Activated CD4-positive, CD25-positive, alpha-beta regulatory T cell treated with anti-CD3 and anti-CD28 coated beads, Interleukin-2, amount 50 U/mL, for 72 hours (primary cell): Measurements from ENCODE around the gene MATCAP1.

Experiments used
- DNase-seq: peaks from one replicate; pipeline ENCODE4 v3.0.0; 2021

Gene MATCAP1

GRCh38 chr16:67183627-67184452 is at the start of gene MATCAP1:
Gene MATCAP1, minus strand, starts transcription at chr16:67183963. Its CDS starts 3,353 bp downstream, at chr16:67180610.
- peak; percentile 92 for DNase-seq

DNA sequence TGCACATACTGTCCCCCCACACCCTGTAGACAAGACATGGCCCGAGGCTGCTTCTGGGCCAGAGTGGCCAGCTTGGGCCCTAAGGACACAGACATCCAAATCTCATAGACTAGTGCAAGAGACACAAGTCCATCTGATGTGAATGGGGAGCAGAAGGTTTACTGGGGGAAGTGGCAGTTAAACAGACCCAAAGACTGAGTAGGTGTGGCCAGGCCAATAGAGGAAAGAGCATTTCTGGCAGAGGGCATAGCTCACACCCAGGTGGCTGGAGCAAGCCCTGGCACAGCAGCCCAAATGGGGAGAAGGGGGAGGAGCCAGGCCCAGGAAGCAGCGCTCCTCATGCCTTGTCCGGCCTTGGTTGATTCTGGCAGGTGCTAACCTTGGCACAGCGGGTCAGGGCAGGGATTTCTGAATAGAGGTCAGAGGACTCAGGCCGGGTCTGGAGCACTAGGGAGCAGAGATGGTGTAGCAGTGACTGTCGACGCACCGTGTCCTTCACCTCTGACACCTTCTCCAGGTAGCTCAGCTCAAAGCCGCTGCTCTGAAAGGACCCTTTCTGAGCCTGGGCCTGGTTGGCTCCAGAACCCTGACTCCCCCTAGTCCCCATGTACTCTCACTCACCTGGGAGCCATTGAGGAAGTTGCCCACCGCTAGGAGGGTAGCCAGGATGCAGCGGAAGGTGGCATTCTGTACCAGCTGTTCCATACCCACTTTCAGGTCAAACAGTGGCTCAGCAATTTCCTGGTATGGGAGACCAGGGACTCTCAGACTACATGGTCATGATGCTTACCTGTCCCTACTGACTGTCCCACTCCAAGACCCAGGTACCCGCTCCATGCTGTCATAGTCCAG is 47.3 kb upstream of the MATCAP1 start:
- no peak for DNase-seq

DNA sequence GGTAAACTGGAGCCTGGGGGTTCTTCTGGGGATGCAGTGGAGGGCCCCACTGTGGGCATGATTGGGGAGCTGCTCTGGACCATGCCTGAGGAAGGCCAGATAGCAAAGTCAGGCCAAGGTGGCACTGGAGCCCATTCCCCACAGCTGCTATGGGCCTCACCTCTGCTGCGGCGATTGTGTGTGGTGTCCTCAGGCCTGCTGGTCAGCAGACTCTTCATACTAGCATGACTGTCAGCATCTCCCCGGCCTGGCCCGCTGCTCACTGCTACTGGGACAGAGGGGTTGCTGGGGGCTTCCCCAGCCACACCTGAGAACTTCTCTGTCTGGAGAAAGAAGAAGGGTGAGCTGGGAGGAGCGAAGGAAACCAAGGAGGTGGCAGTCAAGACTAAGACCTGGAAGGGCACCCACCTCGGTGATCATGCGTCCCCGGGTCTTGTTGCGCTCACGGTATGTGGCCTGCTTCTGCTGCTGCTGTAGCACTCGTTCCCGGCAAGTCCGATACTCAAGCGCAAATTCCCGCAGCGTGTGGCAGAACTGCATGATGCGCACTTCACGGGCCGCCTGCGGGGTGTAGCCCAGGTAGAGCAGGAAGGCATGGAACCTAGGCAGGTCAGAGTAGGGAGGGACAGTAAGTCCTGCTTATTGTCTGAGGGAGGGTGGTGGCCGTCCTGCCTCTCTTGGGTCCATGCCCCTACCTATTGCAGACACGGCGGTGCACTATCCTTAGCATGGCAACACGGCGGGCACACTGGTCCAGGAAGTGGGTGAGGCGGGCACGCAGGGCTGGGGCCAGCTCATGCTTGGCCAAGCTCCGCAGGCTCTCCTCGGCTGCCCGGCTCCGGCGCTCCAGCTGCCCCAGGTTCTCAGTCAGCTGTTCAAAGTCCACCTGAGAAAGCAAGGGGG is 46.4 kb upstream of the MATCAP1 start:
- DNase-seq = no peak

GRCh38 chr16:67228905-67229304 is 45.1 kb upstream of the MATCAP1 start:
- DNase-seq = no peak

GRCh38 chr16:67228034-67228785 is 44.4 kb upstream of the MATCAP1 start:
- no peak for DNase-seq

DNA sequence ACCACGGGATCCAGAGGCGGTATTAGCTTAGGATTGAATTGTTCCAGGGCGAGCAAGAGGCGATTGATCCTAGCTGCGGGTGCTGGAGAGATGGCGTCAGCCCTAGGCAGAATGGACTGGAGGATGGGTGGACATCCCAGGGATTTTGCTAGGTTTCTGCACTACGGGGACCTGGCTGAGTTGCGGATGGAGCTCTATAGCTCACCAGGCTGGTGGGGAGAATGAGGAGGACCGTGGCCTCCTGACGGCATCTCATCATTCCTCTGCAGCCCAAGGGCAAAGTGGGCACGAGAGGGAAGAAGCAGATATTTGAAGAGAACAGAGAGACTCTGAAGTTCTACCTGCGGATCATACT is 43.8 kb upstream of the MATCAP1 start:
- no peak for DNase-seq

DNA sequence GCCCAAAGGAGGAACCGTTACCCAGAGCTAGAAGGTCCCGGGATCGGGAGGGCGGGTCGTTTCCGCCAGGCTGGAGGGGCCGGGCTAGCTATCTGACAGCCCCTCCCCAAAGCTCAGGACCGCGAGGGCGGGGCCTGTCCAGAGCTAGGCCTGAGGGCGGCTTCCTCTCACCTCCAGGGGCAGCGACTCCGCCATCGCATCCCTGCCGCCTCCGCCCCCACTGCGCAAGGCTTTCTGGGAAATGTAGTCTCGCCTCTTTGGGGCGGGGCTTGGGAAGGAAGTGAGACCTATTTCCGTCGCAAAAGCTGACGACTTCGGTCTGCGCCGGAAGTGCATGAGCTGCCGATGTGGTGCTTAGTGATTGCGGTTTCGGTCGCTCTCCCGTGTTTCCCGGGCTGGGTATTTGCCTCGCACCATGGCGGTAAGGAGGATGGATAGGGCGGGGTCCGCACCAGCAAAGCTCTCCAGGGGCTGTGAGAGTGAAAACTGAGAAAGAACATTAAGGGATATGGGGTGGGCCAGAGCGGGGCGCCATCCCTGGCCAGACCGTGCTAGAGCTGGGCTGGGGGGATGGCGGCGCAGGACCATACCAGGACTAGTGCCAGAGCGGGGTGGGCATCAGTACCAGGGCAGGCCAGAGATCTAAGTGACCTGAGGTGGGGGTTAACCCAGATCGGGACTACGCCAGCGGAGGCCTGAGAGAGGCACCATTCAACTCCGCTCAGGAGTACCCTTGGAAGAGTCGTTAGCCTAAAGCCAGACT is 43.2 kb upstream of the MATCAP1 start, which contains the start of gene TMEM208:
Gene TMEM208, plus strand, starts transcription at position 327 of the 763 bp plus-strand sequence. Its CDS starts 89 bp downstream, at position 416.
- DNase-seq = peak; percentile 97

GRCh38 chr16:67226295-67226803 is 42.6 kb upstream of the MATCAP1 start:
- no peak for DNase-seq

GRCh38 chr16:67223992-67224391 is 40.2 kb upstream of the MATCAP1 start:
- no peak for DNase-seq

- DNase-seq = no peak
Measured at GRCh38 chr16:67216612-67217490, 33.1 kb upstream of the MATCAP1 start.

GRCh38 chr16:67215706-67216105 is 31.9 kb upstream of the MATCAP1 start:
- DNase-seq = no peak

DNA sequence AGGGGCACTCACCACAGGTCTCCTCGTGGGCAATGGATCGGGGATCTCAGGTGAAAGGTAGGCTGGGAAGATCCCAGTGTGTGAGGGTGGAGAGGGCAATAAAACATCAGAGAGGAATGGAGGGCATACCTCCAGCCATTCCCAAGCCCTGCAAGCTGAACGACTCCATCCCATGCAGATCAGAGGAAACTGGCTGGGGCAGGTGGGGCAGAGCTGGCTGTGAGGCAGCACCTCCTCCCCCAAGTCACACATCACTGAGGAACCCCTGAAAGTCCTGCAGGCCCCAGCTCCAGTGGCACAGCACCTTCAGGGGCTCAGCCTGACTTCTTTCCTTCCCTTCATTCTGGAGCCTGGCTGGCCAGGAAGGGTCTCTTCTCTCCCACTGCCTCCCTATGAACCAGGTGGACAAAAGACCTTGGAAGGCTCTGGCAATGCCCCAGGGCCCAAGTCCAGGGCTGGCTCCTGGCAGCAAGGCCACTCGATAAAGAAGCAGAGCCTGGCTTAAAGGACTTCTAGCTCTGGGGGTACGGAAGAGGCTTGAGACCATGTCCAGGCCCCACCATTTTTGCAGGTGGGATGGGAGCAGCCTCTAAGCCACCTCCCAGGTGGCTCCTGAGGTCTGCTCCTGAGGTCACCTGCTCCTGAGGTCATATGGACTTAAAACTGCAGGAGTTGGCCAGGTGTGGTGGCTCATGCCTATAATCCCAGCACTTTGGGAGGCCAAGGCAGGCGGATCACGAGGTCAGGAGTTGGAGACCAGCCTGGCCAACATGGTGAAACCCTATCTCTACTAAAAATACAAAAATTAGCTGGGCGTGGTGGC is 29.6 kb upstream of the MATCAP1 start:
- no peak for DNase-seq

DNA sequence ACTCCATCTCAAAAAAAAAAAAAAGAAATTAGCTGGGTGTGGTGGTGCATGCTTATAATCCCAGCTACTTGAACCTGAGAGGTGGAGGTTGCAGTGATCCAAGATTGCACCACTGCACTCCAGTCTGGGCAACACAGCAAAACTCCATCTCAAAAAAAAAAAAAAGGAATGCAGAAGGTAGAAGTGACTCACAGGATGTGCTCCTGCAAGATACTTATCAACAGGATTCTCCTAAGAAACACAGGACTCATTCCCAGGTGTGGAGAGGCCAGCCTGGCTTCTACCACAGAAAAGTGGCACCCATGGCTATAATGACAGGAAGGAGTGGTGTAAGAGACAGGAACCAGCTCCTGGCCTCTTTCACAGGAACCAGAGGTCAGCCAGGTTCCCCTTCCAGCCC is 29.0 kb upstream of the MATCAP1 start:
- DNase-seq = no peak

DNA sequence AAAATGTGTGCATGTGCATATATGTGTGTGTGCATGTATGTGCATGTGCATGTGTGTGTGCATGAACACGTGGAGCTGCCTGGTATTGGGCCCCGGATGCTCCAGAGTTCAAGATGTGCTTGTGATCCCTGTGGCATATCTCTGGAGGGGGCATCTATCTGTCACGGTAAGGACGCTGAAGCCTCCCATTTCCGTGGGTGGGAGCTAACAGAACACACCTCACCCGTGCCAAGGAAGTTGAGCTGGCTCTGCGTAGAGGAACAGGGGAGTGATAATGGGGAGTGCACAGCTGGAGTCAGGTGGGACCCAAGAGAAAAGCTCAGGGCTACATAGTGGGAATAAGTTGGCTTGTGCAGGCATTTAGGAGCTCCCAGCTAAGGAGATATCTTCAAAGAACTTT is 27.9 kb upstream of the MATCAP1 start:
- no peak for DNase-seq

DNA sequence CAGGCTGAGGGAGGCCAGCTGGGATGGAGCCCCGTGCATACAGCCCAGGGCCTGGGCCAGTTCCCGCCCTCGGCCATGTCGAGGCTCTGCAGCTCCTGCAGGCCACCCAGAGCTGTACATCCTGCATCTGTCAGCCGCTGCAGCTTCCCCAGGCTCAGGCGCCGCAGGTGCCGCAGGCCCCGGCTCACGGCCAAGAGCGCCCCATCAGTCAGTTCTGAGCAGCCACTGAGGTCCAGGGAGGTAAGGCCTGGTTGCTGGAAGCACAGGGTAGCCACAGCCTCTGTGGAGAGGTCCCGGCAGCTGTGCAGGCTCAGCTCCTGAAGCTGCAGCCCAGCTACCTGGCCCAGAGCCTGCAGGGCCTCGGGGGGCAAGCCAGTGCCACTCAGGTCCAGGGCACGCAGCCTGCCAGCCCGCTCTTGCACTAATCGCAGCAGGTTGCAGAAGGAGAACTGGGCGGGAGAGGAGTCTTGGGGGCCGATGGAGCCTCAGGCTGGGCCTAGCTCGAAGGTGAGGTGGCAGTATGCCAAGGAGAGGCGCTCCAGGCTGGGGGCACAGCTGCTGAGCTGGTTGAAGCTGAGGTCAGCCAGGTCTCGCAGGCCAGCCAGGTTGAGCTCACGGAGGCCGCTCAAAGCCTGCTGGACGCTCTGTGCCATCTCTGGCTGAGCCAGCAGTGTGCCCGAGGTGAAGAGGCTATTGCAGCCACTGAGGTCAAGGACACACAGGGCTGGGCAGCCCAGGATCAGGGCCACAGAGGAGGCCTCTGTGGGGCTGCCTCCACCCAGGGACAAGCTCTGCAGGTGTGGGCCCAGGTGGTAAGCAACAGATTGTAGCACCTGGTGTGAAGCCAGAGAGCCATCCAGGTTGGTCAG is 26.5 kb upstream of the MATCAP1 start:
- DNase-seq = no peak

DNA sequence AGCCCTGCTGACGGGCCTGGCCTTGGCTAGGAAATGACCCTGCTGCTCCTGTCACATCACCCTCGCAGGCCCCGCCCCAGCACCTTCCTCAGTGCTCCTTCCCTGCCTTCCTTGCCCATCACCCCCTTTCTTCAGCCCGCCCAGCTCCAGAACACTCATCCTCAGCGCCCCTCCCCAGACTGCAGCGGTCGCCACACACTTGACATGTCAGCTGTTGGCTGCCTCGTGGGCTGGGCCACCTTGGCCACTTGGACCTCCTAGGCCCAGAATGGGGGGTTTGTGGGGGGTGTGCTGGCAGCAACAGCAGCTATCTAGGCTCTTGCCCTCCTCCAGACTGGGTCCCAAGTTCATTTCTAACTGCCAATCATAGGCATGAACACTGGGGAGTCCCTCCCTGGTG is 25.8 kb upstream of the MATCAP1 start:
- no peak for DNase-seq

GRCh38 chr16:67208154-67208896 is 24.6 kb upstream of the MATCAP1 start:
- DNase-seq = no peak
